CD14-positive monocyte (primary cell): ENCODE results near the gene SLIT3. TPM values are rescaled to one million over a fixed set of nuclear protein-coding genes. Genes with fewer than 3 reads are reported as not detected.

Source experiments
- DNase-seq, 3 donors: peaks; one replicate each; pipeline ENCODE4 v3.0.0-alpha.2; 2011 to 2022
- H2AFZ ChIP-seq: 2 replicates; pipeline ENCODE4 v1.6.0; 2012; ENCODE audit warnings: mild to moderate bottlenecking, low read depth, low read length, inconsistent platforms; ENCODE audit not compliant: insufficient read depth, poor library complexity, severe bottlenecking
- H3K27ac ChIP-seq, 2 donors: 1 replicate in 1 of 2; 2 replicates in 1 of 2; pipeline ENCODE4 v1.5.1; 2012 to 2013; ENCODE audit warnings: low read length in 2 of 2, control low read depth in 1 of 2, inconsistent platforms in 1 of 2, low read depth in 1 of 2, mild to moderate bottlenecking in 1 of 2
- H3K27me3 ChIP-seq, 2 donors: one replicate each; pipeline versions ENCODE4 v1.6.0 to v1.6.1; 2011 to 2013; ENCODE audit warnings: low read length in 2 of 2; ENCODE audit not compliant: control insufficient read depth in 2 of 2, insufficient read depth in 2 of 2
- H3K36me3 ChIP-seq, 2 donors: replicated peaks in 1 of 2; 1 replicate in 1 of 2; 2 replicates in 1 of 2; pipeline versions ENCODE4 v1.5.1 to v1.6.1; 2012 to 2013; ENCODE audit warnings: low read length in 2 of 2, control low read depth in 1 of 2, inconsistent platforms in 1 of 2, mild to moderate bottlenecking in 1 of 2; ENCODE audit not compliant: insufficient read depth in 2 of 2, control insufficient read depth in 1 of 2
- H3K4me1 ChIP-seq, 2 donors: 1 replicate in 1 of 2; 2 replicates in 1 of 2; pipeline versions ENCODE4 v1.5.1 to v1.6.1; 2012 to 2013; ENCODE audit warnings: low read length in 2 of 2, control low read depth in 1 of 2, inconsistent platforms in 1 of 2, mild to moderate bottlenecking in 1 of 2, moderate library complexity in 1 of 2; ENCODE audit not compliant: insufficient read depth in 2 of 2, control insufficient read depth in 1 of 2
- H3K4me2 ChIP-seq: replicated peaks from 2 replicates; pipeline ENCODE3; 2012; ENCODE audit warnings: low read length, moderate library complexity, mild to moderate bottlenecking; ENCODE audit not compliant: poor library complexity, severe bottlenecking; ENCODE audit errors: extremely low read depth
- H3K4me3 ChIP-seq, 3 experiments: fragments of 200-600 bp in 1 of 3; sonication (generic) in 1 of 3; replicated peaks in 1 of 3; 1 replicate in 2 of 3; 2 replicates in 1 of 3; pipeline ENCODE4 v1.5.1; 2011 to 2013; ENCODE audit warnings: low read length in 3 of 3, mild to moderate bottlenecking in 3 of 3, control low read depth in 2 of 3, low read depth in 2 of 3, inconsistent platforms in 1 of 3, moderate library complexity in 1 of 3
- H3K79me2 ChIP-seq: 2 replicates; pipeline ENCODE4 v1.6.0; 2012; ENCODE audit warnings: mild to moderate bottlenecking, control low read depth, inconsistent platforms, low read length, moderate library complexity; ENCODE audit not compliant: insufficient read depth
- H3K9ac ChIP-seq: 2 replicates; pipeline ENCODE4 v1.6.0; 2017; ENCODE audit warnings: low read length, mild to moderate bottlenecking; ENCODE audit not compliant: insufficient read depth, poor library complexity, severe bottlenecking
- H3K9me3 ChIP-seq, 2 donors: replicated peaks in 1 of 2; 1 replicate in 1 of 2; 2 replicates in 1 of 2; pipeline versions ENCODE4 v1.5.1 to v1.6.1; 2012 to 2013; ENCODE audit warnings: low read length in 2 of 2, control low read depth in 1 of 2; ENCODE audit not compliant: control insufficient read depth in 1 of 2, insufficient read depth in 1 of 2
- H4K20me1 ChIP-seq: 2 replicates; pipeline ENCODE4 v1.6.0; 2012; ENCODE audit warnings: mild to moderate bottlenecking, low read length, control low read depth, moderate library complexity; ENCODE audit not compliant: insufficient read depth
- H3K27ac Mint-ChIP-seq, 7 donors: one replicate each; pipeline ENCODE4 v1.8.0; 2020; ENCODE audit warnings: mild to moderate bottlenecking in 7 of 7, mixed read lengths in 7 of 7, moderate library complexity in 6 of 7, inconsistent platforms in 2 of 7
- H3K27me3 Mint-ChIP-seq, 3 donors: one replicate each; pipeline ENCODE4 v1.8.0; 2021 to 2022; ENCODE audit warnings: low read depth in 3 of 3, mild to moderate bottlenecking in 3 of 3, mixed read lengths in 3 of 3, moderate library complexity in 3 of 3, inconsistent platforms in 1 of 3
- H3K36me3 Mint-ChIP-seq, 2 donors: one replicate each; pipeline ENCODE4 v1.8.0; 2020; ENCODE audit warnings: mixed read lengths in 2 of 2, inconsistent platforms in 1 of 2, mild to moderate bottlenecking in 1 of 2
- H3K4me1 Mint-ChIP-seq: one replicate; pipeline ENCODE4 v1.8.0; 2020; ENCODE audit warnings: mild to moderate bottlenecking, mixed read lengths
- H3K4me3 Mint-ChIP-seq, 2 donors: one replicate each; pipeline ENCODE4 v1.8.0; 2020; ENCODE audit warnings: mild to moderate bottlenecking in 2 of 2, mixed read lengths in 2 of 2, moderate library complexity in 1 of 2
- H3K9me3 Mint-ChIP-seq, 7 donors: one replicate each; pipeline ENCODE4 v1.8.0; 2020 to 2022; ENCODE audit warnings: mixed read lengths in 7 of 7, mild to moderate bottlenecking in 6 of 7, moderate library complexity in 6 of 7, inconsistent platforms in 2 of 7
- CTCF ChIP-seq: fragments of 200-600 bp; IDR thresholded peaks from one replicate; pipeline ENCODE4 v1.8.0; 2022; ENCODE audit warnings: antibody characterized with exemption, mild to moderate bottlenecking
- WGBS: methylation state at CpG from one replicate; pipeline ENCODE4 v1.1.5; 2013; ENCODE audit warnings: missing lambda C conversion rate; ENCODE audit not compliant: insufficient coverage; 5-methylcytosine and 5-hydroxymethylcytosine counted together
- intact Hi-C, 2 donors: fragments of 100-400 bp; cut with micrococcal nuclease; formaldehyde crosslinking; loops; one replicate each; pipeline versions ENCODE4 v1.15.0 to v1.15.1; 2023
- polyA plus RNA-seq, 3 donors: library from polyadenylated mRNA; depleted of rRNA in 1 of 3; unstranded in 2 of 3; stranded (reverse) in 1 of 3; fragments of 300-500 nt in 2 of 3; fragments of >200 nt in 1 of 3; fragmentation: Illumina TruSeq in 2 of 3; gene quantifications; 1 replicate in 2 of 3; 2 replicates in 1 of 3; pipeline ENCODE4 v1.2.3, GENCODE V29; 2012 to 2021
- small RNA-seq: library from RNA; depleted of rRNA; stranded (forward); fragments of <200 nt; gene quantifications from one replicate; pipeline ENCODE3, GENCODE V24; 2012; ENCODE audit warnings: low read depth; ENCODE audit not compliant: insufficient read length

SLIT3 gene
- polyA plus RNA-seq, 3 donors: not detected

- H3K4me3 ChIP-seq: no peak overlapping the region
- no peak overlapping the region for H3K4me3 Mint-ChIP-seq
- peaks cover 0 to 3% (median 0%) of the 10 kb centered on the region in 7 donors for H3K9me3 Mint-ChIP-seq
- 100% methylated on average over 1 of the region's 4 CpGs for WGBS
- no peaks in the 10 kb centered on the region for H3K36me3 ChIP-seq
- H3K4me1 ChIP-seq: no peaks in the 10 kb centered on the region
- no peak for DNase-seq
- H2AFZ ChIP-seq: no peak overlapping the region
- H3K4me2 ChIP-seq: no peak overlapping the region
- no peak for TF ChIP-seq CTCF
- no peak overlapping the region for H3K9ac ChIP-seq
- H3K27ac Mint-ChIP-seq: no peak overlapping the region
- H3K27me3 Mint-ChIP-seq: peaks cover 0 to 2% (median 2%) of the 10 kb centered on the region in 3 donors
- no peaks in the 10 kb centered on the region for H3K9me3 ChIP-seq
- H3K36me3 Mint-ChIP-seq: no peaks in the 10 kb centered on the region
- H3K27ac ChIP-seq: no peak overlapping the region
- no peaks in the 10 kb centered on the region for H4K20me1 ChIP-seq
- intact Hi-C loops: no loop called here
- no peaks in the 10 kb centered on the region for H3K79me2 ChIP-seq
- peaks cover 5% of the 10 kb centered on the region for H3K4me1 Mint-ChIP-seq
- no peaks in the 10 kb centered on the region for H3K27me3 ChIP-seq
These were observed 688.8 kb downstream of the SLIT3 start for GRCh38 chr5:168612123-168612522.

Small RNA genes within 50 kb of the gene (small RNA-seq; reads per million reads assigned to genes)
- gene MIR218-2 (not detected), gene MIR585 (not detected), gene RF00019 (not detected)
